ENCODE measurements around the gene ANKRD11.

DNA sequence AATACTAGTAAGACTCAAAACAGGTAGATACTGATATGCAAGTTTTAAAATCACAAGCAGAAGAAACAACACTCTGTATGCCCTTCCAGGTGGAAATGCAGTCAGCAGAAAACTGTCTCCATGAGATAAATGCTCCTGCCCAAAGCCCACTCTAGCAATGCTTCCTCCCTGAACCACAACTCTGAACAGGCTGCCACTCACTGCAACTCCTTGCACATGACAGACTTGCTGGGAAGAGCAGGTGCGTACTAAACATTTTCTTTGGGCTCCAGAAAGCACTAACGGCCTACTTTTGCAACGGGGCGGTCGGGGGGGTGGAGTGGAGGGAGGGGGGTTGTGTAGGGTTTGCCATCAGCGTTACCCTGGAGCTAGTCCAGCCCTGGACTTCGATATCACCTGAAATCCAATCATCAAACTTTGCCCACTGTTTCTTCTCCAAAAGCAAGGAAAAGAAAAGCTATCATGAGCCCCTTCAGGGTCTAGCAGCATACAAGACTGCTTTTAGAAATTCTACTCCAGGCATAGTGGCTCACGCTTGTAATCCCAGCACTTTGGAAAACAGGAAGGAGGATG, 46.1 kb downstream of the ANKRD11 start:
- no peak for TF ChIP-seq CTCF (IDR thresholded peaks at IDR 0.05; ENCODE audit: insufficient read depth, low read length, poor library complexity, severe bottlenecking)
- no peak for TF ChIP-seq EZH2phosphoT487 (conservative IDR thresholded peaks at IDR 0.05; ENCODE audit: low read length)

Data from SU-DHL-6 (cell line).